Loucy (cell line): ENCODE data around the gene MAGIX.

Experiments
- CTCF ChIP-seq: fragments of 200-600 bp; sonication (generic); conservative IDR thresholded peaks from 2 replicates; pipeline ENCODE4 v1.5.1; 2014; ENCODE audit warnings: mild to moderate bottlenecking, antibody characterized with exemption, low read length
- EZH2phosphoT487 ChIP-seq: fragments of 200-600 bp; IDR thresholded peaks from 2 replicates; pipeline ENCODE4 v1.6.1; 2018; ENCODE audit warnings: antibody characterized with exemption, mild to moderate bottlenecking, moderate library complexity, borderline replicate concordance

GRCh38 chrX:49187526-49187925 is 25.0 kb downstream of the MAGIX start:
- no peak for TF ChIP-seq EZH2phosphoT487
- TF ChIP-seq CTCF = no peak
